Stimulated activated effector memory CD8-positive, alpha-beta T cell treated with anti-CD3 and anti-CD28 coated beads, Interleukin-12 subunit alpha, Interleukin-12 subunit beta, amount 100 ng/mL, for 72 hours (primary cell): ENCODE data around the gene RPP38.

Experiments
- ATAC-seq: fragments of 150-1000 bp; cut with Tn5 transposase; 2 replicates; pipeline ENCODE4 v1.10.0; 2021
- DNase-seq, 2 donors: peaks; one replicate each; pipeline ENCODE4 v3.0.0; 2021 to 2022; ENCODE audit warnings: low spot score in 2 of 2
- H3K27ac Mint-ChIP-seq: one replicate; pipeline ENCODE4 v1.8.0; 2022; ENCODE audit warnings: mild to moderate bottlenecking, mixed read lengths
- H3K36me3 Mint-ChIP-seq: one replicate; pipeline ENCODE4 v1.8.0; 2022; ENCODE audit warnings: mild to moderate bottlenecking, mixed read lengths
- H3K4me1 Mint-ChIP-seq: one replicate; pipeline ENCODE4 v1.8.0; 2022; ENCODE audit warnings: mixed read lengths
- H3K4me3 Mint-ChIP-seq: one replicate; pipeline ENCODE4 v1.8.0; 2022; ENCODE audit warnings: mild to moderate bottlenecking, mixed read lengths
- H3K9me3 Mint-ChIP-seq: one replicate; pipeline ENCODE4 v1.8.0; 2022; ENCODE audit warnings: mixed read lengths

RPP38 gene, protein sequence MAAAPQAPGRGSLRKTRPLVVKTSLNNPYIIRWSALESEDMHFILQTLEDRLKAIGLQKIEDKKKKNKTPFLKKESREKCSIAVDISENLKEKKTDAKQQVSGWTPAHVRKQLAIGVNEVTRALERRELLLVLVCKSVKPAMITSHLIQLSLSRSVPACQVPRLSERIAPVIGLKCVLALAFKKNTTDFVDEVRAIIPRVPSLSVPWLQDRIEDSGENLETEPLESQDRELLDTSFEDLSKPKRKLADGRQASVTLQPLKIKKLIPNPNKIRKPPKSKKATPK

DNA sequence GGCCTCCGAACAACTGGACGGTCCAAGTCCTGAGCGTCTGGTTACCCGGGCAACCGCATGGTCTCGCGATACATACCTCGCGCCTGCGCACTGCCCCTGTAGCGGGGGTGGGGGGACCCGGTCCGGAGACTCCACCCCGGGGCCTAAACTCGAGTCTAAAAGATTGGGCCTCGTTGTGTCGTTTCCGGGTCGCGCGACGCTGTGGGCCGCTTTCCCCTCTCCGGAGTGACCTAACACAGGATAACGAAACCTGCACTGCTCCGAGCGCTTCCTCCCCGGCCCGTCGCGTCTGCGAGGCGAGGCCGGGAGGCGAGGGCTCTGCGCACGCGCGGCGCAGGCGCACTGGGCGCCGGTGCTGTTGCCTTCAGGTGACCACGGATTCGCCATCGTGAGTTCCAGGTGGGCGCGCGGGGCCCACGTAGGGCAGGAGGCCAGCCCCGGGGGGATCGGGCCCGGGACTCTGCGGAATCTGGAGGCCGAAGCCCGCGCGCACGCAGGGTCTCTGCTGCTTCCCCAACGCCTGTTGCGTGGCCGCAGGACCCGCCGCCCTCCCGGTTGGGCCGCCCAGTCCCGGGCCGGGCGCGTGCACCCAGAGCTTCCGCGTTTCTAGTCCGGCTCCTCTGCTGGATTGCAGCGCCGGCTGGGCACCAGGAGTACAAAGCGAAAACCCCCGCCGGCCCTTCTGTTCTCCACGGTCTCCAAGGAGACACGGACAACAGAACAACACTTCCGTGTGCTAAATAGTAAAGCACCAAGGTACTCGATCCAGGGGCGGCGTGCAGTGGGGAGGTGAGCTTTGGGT, at the start of gene RPP38:
RPP38 (plus strand) TSS at position 345 of the 802 bp plus-strand sequence. CDS start 5,960 bp downstream, outside the sequence.
- Mint-ChIP-seq H3K4me3 (peak within 1 kb of the TSS; percentile 97), H3K27ac (peak within 1 kb of the TSS; percentile 99), H3K36me3 (peaks cover 54% of the 10 kb centered on the region), H3K4me1 (peaks cover 21% of the 10 kb centered on the region), H3K9me3 (no peaks in the 10 kb centered on the region)
- ATAC-seq (peak; percentile 92), DNase-seq (peak; percentile 98 to 100)

DNA sequence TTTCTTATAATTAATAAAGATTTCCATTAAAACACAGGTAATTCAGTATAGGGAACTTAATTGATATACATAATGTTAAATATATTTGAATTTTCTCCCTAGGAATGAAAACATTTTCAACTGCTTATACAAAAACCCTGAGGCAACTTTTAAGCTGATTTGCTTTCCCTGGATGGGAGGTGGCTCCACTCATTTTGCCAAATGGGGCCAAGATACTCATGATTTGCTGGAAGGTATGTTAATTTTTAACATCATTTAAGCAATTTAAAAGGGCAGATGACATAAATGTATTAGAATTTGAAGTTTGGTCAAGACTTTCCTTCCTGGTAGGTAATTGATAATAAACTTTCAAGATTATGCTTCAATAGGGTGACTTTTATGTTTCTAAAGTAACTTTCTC, 47.6 kb upstream of the RPP38 start:
- Mint-ChIP-seq H3K4me1 (no peaks in the 10 kb centered on the region), H3K36me3 (no peaks in the 10 kb centered on the region), H3K9me3 (no peaks in the 10 kb centered on the region), H3K27ac (no peak overlapping the region), H3K4me3 (no peak overlapping the region)
- ATAC-seq, result no peak
- DNase-seq, result no peak

DNA sequence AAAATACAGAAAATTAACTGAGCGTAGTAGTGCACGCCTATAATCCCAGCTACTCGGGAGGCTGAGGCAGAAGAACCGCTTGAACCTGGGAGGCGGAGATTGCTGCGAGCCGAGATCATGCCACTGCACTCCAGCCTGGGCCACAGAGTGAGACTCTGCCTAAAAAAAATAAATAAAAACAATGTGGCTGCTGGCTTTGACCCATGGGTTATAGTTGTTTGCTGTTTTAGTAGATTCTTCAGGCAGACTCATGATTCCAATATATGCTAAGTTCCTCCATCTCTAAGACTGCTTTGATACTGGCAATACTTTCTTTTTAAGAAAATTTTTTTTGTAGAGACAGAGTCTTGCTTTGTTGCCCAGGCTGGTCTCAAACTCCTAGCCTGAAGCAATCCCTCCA, 45.0 kb upstream of the RPP38 start:
- Mint-ChIP-seq H3K36me3 (no peaks in the 10 kb centered on the region), H3K9me3 (no peaks in the 10 kb centered on the region), H3K27ac (no peak overlapping the region), H3K4me1 (no peaks in the 10 kb centered on the region), H3K4me3 (no peak overlapping the region)
- ATAC-seq (no peak), DNase-seq (no peak)

DNA sequence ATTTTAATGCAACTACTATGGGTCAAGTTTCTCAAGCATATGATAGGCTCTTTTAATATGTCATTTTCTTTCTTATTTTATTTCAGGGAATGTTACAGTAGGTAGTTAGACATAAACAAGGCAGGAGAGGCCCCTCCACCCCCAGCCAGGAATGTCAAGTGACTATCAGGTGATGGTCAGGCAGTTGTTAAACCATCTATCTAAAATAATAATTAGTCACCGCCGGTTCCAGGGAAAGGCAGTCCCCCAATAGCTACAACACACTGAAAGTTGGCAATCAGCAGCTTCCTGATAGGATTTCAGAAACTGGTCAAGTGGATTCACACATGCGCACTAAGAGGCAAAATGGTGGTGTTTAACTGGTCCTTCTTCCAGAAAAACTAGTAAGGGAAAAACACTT, 44.1 kb upstream of the RPP38 start:
- Mint-ChIP-seq H3K4me1 (no peaks in the 10 kb centered on the region), H3K9me3 (no peaks in the 10 kb centered on the region), H3K27ac (no peak overlapping the region), H3K36me3 (no peaks in the 10 kb centered on the region), H3K4me3 (no peak overlapping the region)
- no peak for ATAC-seq
- no peak for DNase-seq

DNA sequence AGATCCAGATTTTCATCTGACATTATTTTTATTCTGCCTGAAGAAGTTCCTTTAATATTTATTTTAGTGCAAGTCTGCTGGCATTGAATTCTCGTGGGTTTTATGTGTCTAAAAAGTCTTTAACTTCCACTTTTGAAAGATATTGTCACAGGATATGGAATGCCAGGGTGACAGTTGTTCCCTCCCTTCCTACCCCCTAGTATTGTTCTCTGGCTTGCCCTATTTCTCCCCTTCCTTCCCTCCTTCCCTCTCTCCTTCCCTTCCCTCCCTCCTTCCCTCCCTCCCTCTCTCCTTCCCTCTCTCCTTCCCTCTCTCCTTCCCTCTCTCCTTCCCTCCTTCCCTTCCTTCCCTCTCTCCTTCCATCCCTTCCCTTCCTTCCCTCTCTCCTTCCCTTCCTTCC, 38.5 kb upstream of the RPP38 start:
- Mint-ChIP-seq H3K4me1 (no peaks in the 10 kb centered on the region), H3K36me3 (no peaks in the 10 kb centered on the region), H3K4me3 (no peak overlapping the region), H3K9me3 (peaks cover 8% of the 10 kb centered on the region), H3K27ac (no peak overlapping the region)
- DNase-seq (no peak), ATAC-seq (no peak)

DNA sequence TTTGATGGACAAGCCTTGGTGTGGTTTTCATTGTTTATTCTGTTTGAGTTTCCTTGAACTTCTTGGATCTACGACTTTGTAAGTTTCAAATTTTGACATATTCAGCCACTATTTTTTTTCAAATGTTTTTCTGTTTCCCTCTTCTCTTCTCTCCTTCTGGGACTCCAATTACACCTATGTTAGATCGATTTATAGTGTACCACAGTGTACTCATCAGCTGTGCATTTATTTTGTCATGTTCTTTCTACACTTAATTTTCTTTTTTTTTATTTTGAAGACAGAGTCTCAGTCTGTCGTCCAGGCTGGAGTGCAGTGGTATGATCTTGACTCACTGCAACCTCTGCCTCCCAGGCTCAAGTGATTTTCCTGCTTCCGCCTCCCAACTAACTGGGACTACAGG, 37.2 kb upstream of the RPP38 start:
- Mint-ChIP-seq H3K9me3 (peaks cover 8% of the 10 kb centered on the region), H3K27ac (no peak overlapping the region), H3K4me1 (no peaks in the 10 kb centered on the region), H3K36me3 (no peaks in the 10 kb centered on the region), H3K4me3 (no peak overlapping the region)
- no peak for ATAC-seq
- no peak for DNase-seq

DNA sequence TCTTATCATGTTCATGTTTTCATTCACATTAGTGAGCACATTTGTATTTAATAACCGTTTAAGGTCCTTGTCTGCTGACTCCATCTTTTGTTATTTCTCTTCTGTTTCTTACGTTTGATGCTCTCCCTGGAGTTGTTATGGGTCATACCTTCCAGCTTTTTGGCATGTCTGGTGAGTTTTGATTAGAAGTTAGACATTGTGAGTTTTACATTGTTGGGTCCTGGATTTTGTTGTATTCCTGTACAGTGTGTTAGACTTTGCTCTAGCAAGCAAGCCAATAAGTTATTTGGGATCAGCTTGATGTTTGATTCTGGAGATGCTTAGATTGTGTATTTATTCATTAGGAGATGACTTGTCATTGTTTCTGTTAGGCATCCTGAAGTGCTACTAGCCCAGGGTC, 36.5 kb upstream of the RPP38 start:
- Mint-ChIP-seq H3K27ac (no peak overlapping the region), H3K36me3 (no peaks in the 10 kb centered on the region), H3K4me1 (no peaks in the 10 kb centered on the region), H3K4me3 (no peak overlapping the region), H3K9me3 (peaks cover 8% of the 10 kb centered on the region)
- ATAC-seq, result no peak
- DNase-seq, result no peak

DNA sequence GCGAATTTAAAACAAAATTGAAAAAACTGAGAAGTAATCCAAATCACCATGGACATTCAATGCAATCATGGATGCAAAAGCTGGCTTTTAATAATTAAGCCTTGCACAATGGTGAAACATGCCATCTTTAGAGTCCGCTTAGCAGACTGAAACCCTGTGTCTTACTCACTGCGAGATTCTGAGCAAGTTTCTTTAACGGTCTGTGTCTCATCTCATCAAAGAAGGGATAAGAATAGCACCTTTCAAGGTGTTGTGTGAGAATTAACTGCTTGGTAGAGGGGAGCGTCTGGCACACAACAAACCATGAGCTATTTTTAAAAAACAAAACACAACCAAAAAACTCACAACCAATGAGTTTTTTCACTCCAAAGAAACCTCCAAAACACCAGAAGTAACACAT, 30.0 kb upstream of the RPP38 start:
- H3K27ac Mint-ChIP-seq, result no peak overlapping the region
- DNase-seq, result no peak
- no peaks in the 10 kb centered on the region for H3K4me1 Mint-ChIP-seq
- H3K4me3 Mint-ChIP-seq, result no peak overlapping the region
- no peaks in the 10 kb centered on the region for H3K9me3 Mint-ChIP-seq
- no peaks in the 10 kb centered on the region for H3K36me3 Mint-ChIP-seq
- no peak for ATAC-seq

DNA sequence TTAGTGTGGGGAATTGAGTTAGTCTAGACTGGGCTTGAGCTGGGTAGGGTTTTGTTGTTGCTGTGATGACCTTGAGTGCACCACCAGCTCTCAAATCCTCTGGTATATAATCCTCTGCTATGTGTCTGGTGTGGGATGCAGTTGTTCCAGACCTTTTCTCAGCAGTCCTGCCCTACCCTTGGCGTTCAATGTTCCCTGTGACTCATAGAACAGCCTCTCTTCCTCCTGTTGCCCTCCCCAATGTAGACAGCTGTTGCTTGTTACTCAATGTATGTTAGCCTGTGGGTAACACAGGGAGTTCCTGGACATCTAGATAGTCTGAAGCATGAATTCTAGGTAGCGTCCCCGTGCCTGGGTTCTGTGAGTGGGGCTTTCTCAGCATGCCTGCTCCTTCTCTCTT, 28.4 kb upstream of the RPP38 start:
- no peaks in the 10 kb centered on the region for H3K4me1 Mint-ChIP-seq
- H3K27ac Mint-ChIP-seq, result no peak overlapping the region
- no peak for DNase-seq
- no peak overlapping the region for H3K4me3 Mint-ChIP-seq
- H3K9me3 Mint-ChIP-seq, result no peaks in the 10 kb centered on the region
- H3K36me3 Mint-ChIP-seq, result no peaks in the 10 kb centered on the region
- no peak for ATAC-seq

DNA sequence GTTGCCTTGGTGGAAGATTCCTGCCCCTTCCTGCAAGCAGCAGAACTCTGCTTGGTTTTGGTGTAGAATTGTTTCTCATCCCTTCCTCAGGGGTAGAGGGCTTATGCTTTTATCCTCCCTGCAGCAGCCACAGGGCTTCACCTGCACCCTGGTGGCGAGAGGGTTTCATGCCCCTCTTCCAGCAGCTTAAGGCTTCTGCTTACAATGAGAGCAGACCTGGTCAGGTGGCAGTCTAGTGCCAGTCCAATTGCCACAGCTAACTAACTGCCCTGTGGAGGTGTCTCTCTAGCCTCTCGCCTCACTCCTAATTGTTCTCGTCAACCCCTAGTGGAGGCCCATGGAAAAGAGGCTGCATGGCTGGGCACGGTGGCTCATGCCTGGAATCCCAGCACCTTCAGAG, 27.9 kb upstream of the RPP38 start:
- H3K36me3 Mint-ChIP-seq, result no peaks in the 10 kb centered on the region
- DNase-seq (no peak), ATAC-seq (no peak)
- H3K27ac Mint-ChIP-seq, result no peak overlapping the region
- no peaks in the 10 kb centered on the region for H3K4me1 Mint-ChIP-seq
- H3K9me3 Mint-ChIP-seq, result no peaks in the 10 kb centered on the region
- H3K4me3 Mint-ChIP-seq, result no peak overlapping the region

DNA sequence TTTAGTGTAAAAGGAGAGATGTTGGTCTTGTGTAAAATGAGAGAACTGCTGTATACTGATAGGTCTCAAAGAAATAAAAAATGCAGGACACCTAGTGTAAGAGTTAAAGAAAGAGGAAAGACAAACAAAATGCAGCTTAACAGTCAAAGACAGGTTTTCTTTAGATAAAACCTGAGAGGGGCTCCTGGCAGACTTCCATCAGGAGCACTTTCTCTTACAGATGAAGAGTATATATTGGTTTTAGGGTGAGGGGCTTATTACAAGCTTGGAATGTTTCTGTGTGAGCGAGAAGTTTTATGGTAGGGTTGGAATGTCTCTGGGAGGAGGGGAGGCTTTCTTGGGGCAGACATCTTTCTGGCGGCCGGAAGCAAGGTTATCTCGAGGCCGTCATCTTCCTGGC, 24.8 kb upstream of the RPP38 start:
- DNase-seq (no peak), ATAC-seq (no peak)
- H3K27ac Mint-ChIP-seq, result no peak overlapping the region
- no peaks in the 10 kb centered on the region for H3K9me3 Mint-ChIP-seq
- H3K4me3 Mint-ChIP-seq, result no peak overlapping the region
- H3K36me3 Mint-ChIP-seq, result no peaks in the 10 kb centered on the region
- no peaks in the 10 kb centered on the region for H3K4me1 Mint-ChIP-seq

DNA sequence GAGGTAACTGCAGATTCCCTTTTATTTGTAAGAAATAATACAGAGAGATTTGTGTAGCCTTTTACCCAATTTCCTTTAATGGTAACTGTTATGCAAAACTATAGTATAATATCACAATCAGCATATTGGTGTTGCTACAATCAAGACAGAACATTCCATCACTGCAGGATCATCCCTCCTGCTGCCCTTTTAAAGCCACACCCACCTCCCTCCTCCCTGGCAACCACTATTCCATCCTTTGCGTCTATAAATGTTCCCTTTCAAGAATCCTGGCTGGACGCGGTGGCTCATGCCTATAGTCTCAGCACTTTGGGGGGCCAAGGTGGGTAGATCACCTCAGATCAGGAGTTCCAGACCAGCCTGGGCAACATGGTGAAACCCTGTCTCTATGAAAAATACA, 21.7 kb upstream of the RPP38 start:
- no peak for ATAC-seq
- Mint-ChIP-seq H3K4me3 (no peak overlapping the region), H3K36me3 (no peaks in the 10 kb centered on the region)

DNA sequence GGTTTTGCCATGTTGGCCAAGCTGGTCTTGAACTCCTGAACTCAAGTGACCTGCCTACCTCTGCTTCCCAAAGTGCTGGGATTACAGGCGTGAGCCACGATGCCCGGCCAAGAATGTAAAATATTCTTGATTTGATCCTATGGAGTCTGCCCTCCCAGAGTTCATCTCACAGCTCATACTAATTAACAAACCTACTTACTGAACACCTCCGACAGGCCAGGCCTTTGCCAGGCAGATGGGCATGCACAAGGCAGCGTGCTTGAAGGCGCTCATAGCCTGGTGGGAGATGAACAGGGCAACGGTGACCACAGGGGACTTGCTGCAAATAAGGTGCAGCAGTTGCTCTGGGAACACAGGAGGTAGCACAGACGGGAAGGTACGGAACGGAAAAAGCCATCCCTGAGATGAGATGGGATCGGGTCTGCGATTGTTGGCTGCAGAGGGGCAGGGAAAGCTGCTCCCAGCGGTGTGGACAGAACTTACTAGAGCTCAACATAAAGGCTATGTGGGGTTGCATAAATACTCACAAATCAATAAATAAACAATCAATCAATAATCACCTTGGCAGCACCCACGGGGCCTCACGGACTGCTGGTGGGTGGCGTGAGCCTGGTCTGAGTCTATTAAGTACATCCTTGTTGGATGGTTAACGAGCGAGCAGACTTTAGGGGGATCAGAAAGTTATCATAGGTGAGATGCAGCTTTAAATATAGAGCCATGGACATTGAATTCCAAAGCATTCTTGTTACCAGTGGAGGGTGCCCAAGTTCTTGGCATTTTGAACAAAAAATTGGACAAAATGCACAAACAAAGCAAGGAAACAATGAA, 13.3 kb upstream of the RPP38 start:
- Mint-ChIP-seq H3K4me1 (no peaks in the 10 kb centered on the region), H3K36me3 (no peaks in the 10 kb centered on the region), H3K27ac (no peak overlapping the region), H3K4me3 (no peak overlapping the region), H3K9me3 (no peaks in the 10 kb centered on the region)
- DNase-seq (no peak), ATAC-seq (no peak)

More for the DNA sequence above, 21.7 kb upstream of the RPP38 start:
- Mint-ChIP-seq H3K4me1 (no peaks in the 10 kb centered on the region), H3K9me3 (no peaks in the 10 kb centered on the region), H3K27ac (no peak overlapping the region)
- no peak for DNase-seq

DNA sequence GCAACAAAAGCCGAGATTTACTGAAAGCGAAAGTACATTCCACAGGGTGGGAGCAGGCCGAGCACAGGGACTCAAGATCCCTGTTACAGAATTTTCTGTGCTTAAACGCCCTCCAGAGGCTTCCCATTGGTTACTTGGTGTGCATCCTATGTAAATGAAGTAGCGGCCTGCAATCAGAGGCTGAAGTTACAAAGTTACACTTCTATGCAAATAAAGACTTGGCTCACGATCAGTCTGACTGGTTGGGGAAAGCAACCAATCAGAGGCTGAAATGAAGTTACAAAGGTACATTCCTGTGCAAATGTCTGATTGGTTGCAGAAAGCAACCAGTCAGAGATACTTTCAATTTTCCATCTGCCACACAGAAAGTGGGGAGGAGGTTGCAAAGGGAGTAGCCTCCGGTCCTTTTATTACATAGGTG, 12.6 kb upstream of the RPP38 start:
- no peak for DNase-seq
- no peak for ATAC-seq
- no peak overlapping the region for H3K27ac Mint-ChIP-seq

DNA sequence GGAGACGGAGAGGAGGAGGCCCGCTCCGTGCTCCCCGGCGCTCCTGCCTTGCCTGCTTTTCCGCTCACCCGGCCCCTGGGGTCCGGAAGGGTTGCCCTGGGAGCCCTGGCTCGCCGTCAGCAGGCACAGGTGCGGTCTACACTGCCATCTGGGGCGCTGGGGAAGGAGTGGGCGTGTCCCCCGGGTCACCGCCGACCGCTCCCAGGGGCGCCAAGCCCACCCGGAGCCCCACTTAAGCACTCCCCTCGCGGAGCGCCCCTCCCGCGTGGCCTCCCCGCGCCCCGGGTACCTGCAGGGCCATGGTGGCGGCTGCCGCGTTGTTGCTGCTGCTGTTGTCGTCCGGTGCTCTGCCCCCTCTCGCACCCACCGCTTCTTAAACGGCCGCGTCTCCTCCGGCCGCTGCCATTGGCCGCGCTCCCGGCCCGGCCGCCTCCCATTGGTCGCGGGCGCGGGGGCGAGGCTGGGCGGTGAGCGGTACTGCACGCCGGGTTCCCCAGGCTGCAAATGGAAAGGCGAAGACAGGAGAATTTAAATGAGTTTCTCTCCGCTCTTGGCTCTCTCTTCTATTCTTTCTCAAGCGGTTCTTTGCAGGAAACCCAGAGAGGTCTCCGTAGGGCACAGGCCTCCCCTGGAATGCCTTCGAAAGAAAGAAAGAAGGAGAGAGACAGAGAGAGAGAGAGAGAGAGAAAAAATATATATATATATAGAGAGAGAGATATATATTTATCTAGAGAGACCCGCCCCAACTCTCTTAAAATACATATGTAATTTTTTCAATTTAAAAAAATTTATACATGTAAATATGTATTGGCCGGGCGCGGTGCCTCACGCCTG, 8.5 kb upstream of the RPP38 start, which contains the start of gene ACBD7:
ACBD7 (minus strand) TSS at position 349 of the 834 bp plus-strand sequence; CDS start at position 301, 48 bp downstream.
- Mint-ChIP-seq H3K9me3 (no peaks in the 10 kb centered on the region), H3K36me3 (no peaks in the 10 kb centered on the region), H3K27ac (no peak within 1 kb of the TSS)

More for the DNA sequence above, 12.6 kb upstream of the RPP38 start:
- H3K4me3 Mint-ChIP-seq, result no peak overlapping the region
- no peaks in the 10 kb centered on the region for H3K36me3 Mint-ChIP-seq
- H3K4me1 Mint-ChIP-seq, result no peaks in the 10 kb centered on the region
- H3K9me3 Mint-ChIP-seq, result no peaks in the 10 kb centered on the region

More for the DNA sequence above, 8.5 kb upstream of the RPP38 start, which contains the start of gene ACBD7:
- ATAC-seq (peak; percentile 99), DNase-seq (peak; percentile 64 to 88)
- H3K4me1 Mint-ChIP-seq, result no peaks in the 10 kb centered on the region
- peak within 1 kb of the TSS; percentile 70 for H3K4me3 Mint-ChIP-seq
